ENCODE data around the gene LCN9.

DNA sequence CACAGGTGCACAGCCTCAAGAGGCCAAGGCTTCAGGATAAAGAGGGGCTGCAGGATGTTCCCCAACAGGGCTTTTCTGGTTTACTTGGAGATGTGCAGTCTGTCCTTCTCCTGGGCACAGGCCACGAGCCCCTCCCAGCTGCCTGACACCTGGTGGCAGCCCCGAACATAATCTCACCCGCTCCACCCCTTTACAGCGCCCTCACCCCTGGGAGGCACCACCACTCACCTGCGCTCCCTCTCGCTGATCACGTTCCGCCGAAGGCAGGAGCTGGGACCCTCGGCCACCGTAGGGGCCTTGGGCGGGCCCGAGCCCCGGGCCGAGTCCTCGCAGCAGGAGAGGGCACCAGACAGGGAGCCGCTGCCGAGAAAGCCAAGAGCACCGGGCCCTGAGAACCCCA lies 35.7 kb downstream of the LCN9 start:
- TF ChIP-seq, protein P1, sequence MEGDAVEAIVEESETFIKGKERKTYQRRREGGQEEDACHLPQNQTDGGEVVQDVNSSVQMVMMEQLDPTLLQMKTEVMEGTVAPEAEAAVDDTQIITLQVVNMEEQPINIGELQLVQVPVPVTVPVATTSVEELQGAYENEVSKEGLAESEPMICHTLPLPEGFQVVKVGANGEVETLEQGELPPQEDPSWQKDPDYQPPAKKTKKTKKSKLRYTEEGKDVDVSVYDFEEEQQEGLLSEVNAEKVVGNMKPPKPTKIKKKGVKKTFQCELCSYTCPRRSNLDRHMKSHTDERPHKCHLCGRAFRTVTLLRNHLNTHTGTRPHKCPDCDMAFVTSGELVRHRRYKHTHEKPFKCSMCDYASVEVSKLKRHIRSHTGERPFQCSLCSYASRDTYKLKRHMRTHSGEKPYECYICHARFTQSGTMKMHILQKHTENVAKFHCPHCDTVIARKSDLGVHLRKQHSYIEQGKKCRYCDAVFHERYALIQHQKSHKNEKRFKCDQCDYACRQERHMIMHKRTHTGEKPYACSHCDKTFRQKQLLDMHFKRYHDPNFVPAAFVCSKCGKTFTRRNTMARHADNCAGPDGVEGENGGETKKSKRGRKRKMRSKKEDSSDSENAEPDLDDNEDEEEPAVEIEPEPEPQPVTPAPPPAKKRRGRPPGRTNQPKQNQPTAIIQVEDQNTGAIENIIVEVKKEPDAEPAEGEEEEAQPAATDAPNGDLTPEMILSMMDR (conservative IDR thresholded peaks at IDR 0.05; ENCODE audit: low read depth, low read length) = no peak
- TF ChIP-seq EZH2 (IDR thresholded peaks at IDR 0.05; ENCODE audit: low read length, unreplicated experiment) = no peak
